Fibroblast of skin of right biceps (primary cell): ENCODE results near the gene IMP3.
"Not testable (repeated sequence)": the region's sequence is repeated elsewhere in the genome, so short reads cannot be mapped to it uniquely, and the experiment has no call there.

Source experiments
- DNase-seq: peaks from one replicate; pipeline ENCODE4 v3.0.0-alpha.2; 2013

The IMP3 gene

DNA sequence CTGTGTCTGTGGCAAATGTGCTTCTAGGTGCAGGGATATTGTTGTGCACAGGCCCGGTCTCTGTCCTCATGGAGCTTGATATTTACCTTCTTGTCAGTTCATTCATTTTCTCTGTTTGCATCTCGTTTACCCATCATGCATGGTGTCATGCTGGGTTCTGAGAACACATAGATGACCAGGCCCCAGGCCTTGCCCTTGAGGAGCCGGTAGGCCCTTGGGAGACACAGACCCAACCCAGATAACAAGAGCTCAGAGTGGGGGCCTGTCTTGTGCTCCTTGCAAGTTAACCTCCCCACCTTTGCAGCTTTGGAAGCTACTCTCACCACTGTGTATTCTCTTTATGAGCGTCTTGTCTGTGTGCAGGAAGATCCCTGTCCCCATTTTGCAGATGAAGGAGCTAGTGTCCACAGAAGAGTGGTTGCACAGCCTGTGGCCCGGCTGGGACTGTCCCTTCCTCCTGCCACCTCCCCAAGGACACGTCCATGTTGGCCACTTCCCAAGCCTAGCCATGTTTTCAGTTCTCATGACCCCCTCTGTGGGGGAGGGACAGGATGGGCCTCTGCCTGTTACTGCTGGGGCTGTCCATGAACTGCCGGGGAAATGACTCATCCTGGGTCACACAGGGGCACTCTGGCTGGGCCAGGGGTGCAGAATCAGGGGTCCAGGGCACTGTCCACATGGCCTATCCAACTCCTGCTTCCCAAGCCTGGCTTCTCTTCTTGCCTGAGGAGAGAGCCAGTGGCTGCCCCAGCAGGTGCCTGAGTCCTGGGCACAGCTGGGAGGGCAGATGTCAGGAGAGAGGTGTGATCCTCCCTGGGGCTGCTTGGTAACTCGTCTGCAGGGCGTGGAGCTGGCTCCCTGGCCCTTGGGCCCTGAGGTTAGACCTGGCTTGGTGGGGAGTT lies 11.1 kb upstream of the IMP3 start:
- peak; percentile 17 for DNase-seq

GRCh38 chr15:75649848-75650247 lies 9.8 kb upstream of the IMP3 start:
- DNase-seq, result no peak

GRCh38 chr15:75649045-75649761 lies 9.2 kb upstream of the IMP3 start:
- DNase-seq, result no peak

GRCh38 chr15:75648156-75649000 lies 8.4 kb upstream of the IMP3 start:
- peak; percentile 49 for DNase-seq

- peak; percentile 85 for DNase-seq
Measured at GRCh38 chr15:75647370-75648155, 7.5 kb upstream of the IMP3 start, which contains the start of gene SNX33. Gene SNX33, plus strand, starts transcription at chr15:75647912. Its CDS starts 1,191 bp downstream, at chr15:75649103.

- DNase-seq, result no peak
Measured at GRCh38 chr15:75646944-75647364, 6.9 kb upstream of the IMP3 start.

- no peak for DNase-seq
Measured at GRCh38 chr15:75646112-75646943, 6.3 kb upstream of the IMP3 start.

GRCh38 chr15:75644376-75644775 lies 4.4 kb upstream of the IMP3 start:
- DNase-seq, result peak; percentile 60

GRCh38 chr15:75641603-75642002 lies 1.6 kb upstream of the IMP3 start:
- no peak for DNase-seq

DNA sequence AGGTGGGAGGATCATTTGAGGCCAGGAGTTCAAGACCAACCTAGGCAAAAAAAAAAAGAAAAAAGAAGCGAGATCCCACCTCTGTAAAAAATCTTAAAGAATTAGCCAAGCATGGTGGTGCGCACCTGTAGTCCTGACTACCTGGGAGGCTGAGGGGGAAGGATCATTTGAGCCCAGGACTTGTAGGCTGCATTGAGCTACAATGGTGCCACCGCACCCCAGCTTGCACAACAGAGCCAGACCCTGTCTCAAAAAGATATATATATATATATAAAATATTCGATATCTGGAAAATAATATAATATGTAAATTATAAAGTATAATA lies 1.1 kb upstream of the IMP3 start:
- DNase-seq, result no peak

GRCh38 chr15:75640483-75641178 lies 607 bp upstream of the IMP3 start:
- DNase-seq, result peak; percentile 67

- DNase-seq, result no peak
Measured at GRCh38 chr15:75639191-75639708, 774 bp downstream of the IMP3 start.

GRCh38 chr15:75637245-75638009 lies 2.6 kb downstream of the IMP3 start:
- no peak for DNase-seq

DNA sequence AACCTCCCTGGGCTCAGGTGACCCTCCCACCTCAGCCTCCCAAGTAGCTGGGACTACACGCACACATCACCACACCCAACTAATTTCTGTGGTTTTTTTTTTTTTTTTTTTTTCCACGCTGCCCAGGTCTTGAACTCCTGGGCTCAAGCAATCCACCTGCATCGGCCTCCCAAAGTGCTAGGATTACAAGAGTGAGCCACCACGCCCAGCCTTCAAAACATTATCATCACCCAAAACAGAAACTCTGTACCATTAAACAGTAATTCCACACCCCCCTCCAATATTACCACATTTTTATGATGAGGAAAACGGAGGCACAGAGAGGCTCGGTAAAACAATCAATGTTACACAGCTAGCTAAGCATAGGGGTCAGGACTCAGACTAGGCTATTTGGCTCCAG lies 4.0 kb downstream of the IMP3 start:
- no peak for DNase-seq

GRCh38 chr15:75633922-75634321 lies 6.1 kb downstream of the IMP3 start:
- not testable (repeated sequence) for DNase-seq

DNA sequence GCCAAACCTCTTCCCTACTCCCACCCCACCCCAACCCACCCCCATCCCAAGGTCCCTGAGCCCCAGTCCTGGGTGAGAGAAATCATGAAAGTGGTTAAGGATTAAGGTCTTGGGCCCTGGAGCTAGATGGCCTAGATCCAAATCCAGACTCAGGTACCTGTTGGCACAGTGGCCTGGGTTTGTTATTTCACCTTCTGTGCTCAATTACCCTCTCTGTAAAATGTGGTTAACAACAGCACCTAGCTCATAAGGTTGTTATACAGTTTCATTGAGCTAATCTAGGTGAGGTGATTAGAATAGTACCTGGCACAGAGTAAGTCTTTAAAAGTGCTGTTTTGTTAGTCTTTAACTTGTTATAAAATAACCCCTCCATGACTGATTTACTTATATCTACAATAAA lies 8.1 kb downstream of the IMP3 start:
- no peak for DNase-seq

- DNase-seq, result peak; percentile 94
Measured at GRCh38 chr15:75625542-75626347, 14.3 kb downstream of the IMP3 start, which contains the start of gene SNUPN. Gene SNUPN, minus strand, starts transcription at chr15:75625725. Its CDS starts 4,674 bp downstream, at chr15:75621051.

GRCh38 chr15:75622505-75622904 lies 17.5 kb downstream of the IMP3 start:
- no peak for DNase-seq
